Calu3 (cell line): ENCODE data around the gene SP3. TPM values are rescaled to one million over a fixed set of nuclear protein-coding genes. Genes with fewer than 3 reads are reported as not detected.

Experiments used
- BruUV-seq: library from RNA; stranded (reverse); fragments of 400-500 nt; replicated peaks from 2 replicates; lab custom pipeline; 2021; lab: Mats Ljungman, UMichigan
- CTCF ChIA-PET: fragments of 300-600 bp; sonication (Branson Sonifier 250); formaldehyde crosslinking; loops from one replicate; lab custom pipeline; 2022; ENCODE audit warnings: antibody characterized with exemption; lab: Charles Lee
- DNase-seq: peaks from one replicate; pipeline ENCODE4 v3.0.0; 2022
- H3K27ac Mint-ChIP-seq: one replicate; pipeline ENCODE4 v1.8.0; 2022; ENCODE audit warnings: mixed read lengths; ENCODE audit not compliant: unreplicated experiment
- H3K27me3 Mint-ChIP-seq: one replicate; pipeline ENCODE4 v1.8.0; 2022; ENCODE audit warnings: mixed read lengths; ENCODE audit not compliant: unreplicated experiment
- H3K36me3 Mint-ChIP-seq: one replicate; pipeline ENCODE4 v1.8.0; 2022; ENCODE audit warnings: mild to moderate bottlenecking, moderate library complexity, mixed read lengths; ENCODE audit not compliant: insufficient read depth, unreplicated experiment
- H3K4me1 Mint-ChIP-seq: one replicate; pipeline ENCODE4 v1.8.0; 2022; ENCODE audit warnings: mild to moderate bottlenecking, low read depth, mixed read lengths; ENCODE audit not compliant: unreplicated experiment
- H3K4me3 Mint-ChIP-seq: one replicate; pipeline ENCODE4 v1.8.0; 2022; ENCODE audit warnings: mild to moderate bottlenecking, low read depth, moderate library complexity, mixed read lengths; ENCODE audit not compliant: unreplicated experiment
- H3K9me3 Mint-ChIP-seq: one replicate; pipeline ENCODE4 v1.8.0; 2022; ENCODE audit warnings: low read depth, mixed read lengths; ENCODE audit not compliant: unreplicated experiment
- intact Hi-C: fragments of 100-400 bp; cut with micrococcal nuclease; formaldehyde crosslinking; loops from one replicate; pipeline ENCODE4 v1.10.0; 2022; ENCODE audit not compliant: unreplicated experiment
- total RNA-seq: library from RNA; stranded (reverse); gene quantifications from 2 replicates; pipeline ENCODE4 v1.2.3, GENCODE V29; 2022
- TF ChIP-seq, protein P1 (sequence below): fragments of 200-600 bp; IDR thresholded peaks from one replicate; pipeline ENCODE4 v1.8.0; 2022; ENCODE audit warnings: antibody characterized with exemption; ENCODE audit not compliant: unreplicated experiment

Gene SP3
- total RNA-seq, 1 experiment from 2014 or later: 82.5 TPM

DNA sequence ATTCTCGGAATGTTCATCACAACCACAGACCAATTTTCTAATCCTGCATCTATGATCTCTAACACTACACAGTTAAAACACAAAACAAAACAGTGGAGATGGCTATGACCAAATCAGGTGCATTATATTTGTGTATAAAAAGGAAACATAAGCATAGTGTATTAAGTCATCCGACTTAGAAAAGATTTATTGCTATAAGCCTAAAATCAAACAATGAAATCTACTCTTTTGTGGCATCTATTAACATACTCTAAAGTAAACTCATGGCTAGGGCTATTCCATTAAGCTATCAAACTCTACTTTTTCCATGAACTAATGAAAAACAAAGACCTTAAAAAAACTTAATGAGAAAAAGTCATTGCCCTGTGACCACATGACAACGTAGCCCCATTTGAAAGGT, 8.7 kb downstream of the SP3 start:
- DNase-seq: no peak
- TF ChIP-seq, protein P1, sequence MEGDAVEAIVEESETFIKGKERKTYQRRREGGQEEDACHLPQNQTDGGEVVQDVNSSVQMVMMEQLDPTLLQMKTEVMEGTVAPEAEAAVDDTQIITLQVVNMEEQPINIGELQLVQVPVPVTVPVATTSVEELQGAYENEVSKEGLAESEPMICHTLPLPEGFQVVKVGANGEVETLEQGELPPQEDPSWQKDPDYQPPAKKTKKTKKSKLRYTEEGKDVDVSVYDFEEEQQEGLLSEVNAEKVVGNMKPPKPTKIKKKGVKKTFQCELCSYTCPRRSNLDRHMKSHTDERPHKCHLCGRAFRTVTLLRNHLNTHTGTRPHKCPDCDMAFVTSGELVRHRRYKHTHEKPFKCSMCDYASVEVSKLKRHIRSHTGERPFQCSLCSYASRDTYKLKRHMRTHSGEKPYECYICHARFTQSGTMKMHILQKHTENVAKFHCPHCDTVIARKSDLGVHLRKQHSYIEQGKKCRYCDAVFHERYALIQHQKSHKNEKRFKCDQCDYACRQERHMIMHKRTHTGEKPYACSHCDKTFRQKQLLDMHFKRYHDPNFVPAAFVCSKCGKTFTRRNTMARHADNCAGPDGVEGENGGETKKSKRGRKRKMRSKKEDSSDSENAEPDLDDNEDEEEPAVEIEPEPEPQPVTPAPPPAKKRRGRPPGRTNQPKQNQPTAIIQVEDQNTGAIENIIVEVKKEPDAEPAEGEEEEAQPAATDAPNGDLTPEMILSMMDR: no peak
- Mint-ChIP-seq H3K27ac (no peak overlapping the region), H3K36me3 (peaks cover 42% of the 10 kb centered on the region), H3K4me1 (peaks cover 61% of the 10 kb centered on the region), H3K27me3 (no peaks in the 10 kb centered on the region), H3K9me3 (no peaks in the 10 kb centered on the region), H3K4me3 (no peak overlapping the region)
- BruUV-seq: no TSS peak
- intact Hi-C loops: loop anchor here (5.0 to 10.0 kb wide), 2 partner anchors 39 to 388 kb away; no protein-coding TSS in a partner anchor
- CTCF ChIA-PET: interaction anchor here (0.6 kb wide), 1 partner anchor 88 kb away, joined by 5 read pairs; no protein-coding TSS in a partner anchor

DNA sequence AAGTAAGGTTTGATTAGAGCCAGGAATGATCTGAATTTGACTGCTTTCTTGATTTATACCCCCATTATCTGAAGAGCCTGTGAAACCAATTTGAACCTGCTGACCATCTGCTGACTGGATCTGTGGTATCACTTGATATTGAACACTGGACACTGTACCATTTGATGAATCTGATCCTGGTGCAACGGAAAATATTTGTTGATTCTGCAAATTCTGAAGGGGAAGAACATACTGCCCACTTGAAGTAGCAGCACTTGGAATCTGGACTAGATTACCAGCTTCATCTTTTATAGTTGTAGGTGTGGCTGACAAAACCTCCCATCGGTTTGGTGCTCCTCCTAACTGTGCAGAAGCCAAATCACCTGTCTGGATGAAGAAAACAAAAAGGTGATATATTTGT, 9.3 kb downstream of the SP3 start:
- DNase-seq: no peak
- no peaks in the 10 kb centered on the region for H3K27me3 Mint-ChIP-seq
- no peaks in the 10 kb centered on the region for H3K9me3 Mint-ChIP-seq
- BruUV-seq: no TSS peak
- intact Hi-C loops: loop anchor here (5.0 to 10.0 kb wide), 2 partner anchors 39 to 389 kb away; no protein-coding TSS in a partner anchor
- H3K4me3 Mint-ChIP-seq: no peak overlapping the region
- CTCF ChIA-PET: no interaction called here
- H3K27ac Mint-ChIP-seq: no peak overlapping the region
- TF ChIP-seq, protein P1: no peak
- H3K4me1 Mint-ChIP-seq: peaks cover 61% of the 10 kb centered on the region
- peaks cover 43% of the 10 kb centered on the region for H3K36me3 Mint-ChIP-seq

DNA sequence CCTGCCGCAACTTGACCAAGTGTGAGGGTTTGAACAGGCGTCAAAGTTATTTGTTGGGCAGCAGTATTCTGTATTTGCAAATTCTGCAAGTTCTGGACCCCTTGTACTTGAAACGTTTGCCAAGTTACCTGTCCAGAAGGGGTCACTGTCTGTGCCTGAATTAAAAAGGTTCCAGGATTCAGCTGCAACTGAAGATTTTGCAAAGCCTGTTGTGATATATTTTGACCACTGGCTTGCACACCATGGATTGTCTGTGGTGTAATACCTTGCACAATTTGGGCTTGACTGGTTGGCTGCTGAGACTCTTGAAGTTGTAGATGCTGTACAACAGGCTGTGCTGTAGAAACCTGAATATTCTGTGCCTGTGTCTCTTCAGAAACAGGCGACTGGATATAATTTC, 10.2 kb downstream of the SP3 start:
- Mint-ChIP-seq H3K4me3 (no peak overlapping the region), H3K36me3 (peaks cover 39% of the 10 kb centered on the region), H3K27ac (no peak overlapping the region), H3K4me1 (peaks cover 57% of the 10 kb centered on the region), H3K27me3 (no peaks in the 10 kb centered on the region), H3K9me3 (no peaks in the 10 kb centered on the region)
- TF ChIP-seq, protein P1: no peak
- intact Hi-C loops: loop anchor here (5.0 to 10.0 kb wide), 2 partner anchors 38 to 390 kb away; no protein-coding TSS in a partner anchor
- CTCF ChIA-PET: no interaction called here
- BruUV-seq: no TSS peak
- DNase-seq: no peak

DNA sequence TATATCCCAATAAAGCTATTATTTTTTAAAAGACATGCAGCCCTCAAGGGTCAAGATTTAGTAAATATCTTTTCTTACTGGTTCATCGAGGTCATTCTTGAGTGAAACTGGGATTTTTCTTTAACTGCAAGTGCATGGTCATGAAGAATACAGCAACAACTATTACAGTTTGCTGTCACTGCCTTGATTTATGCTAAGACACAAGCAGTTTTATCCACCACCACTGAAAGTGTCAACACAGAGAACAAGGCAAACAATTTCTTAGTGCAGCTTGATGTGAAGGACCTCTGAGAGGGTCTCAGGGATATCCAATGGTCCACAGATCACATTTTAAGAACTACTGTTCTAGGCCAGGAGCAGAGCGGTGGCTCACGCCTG, 12.1 kb downstream of the SP3 start:
- TF ChIP-seq, protein P1: no peak
- Mint-ChIP-seq H3K4me1 (peaks cover 37% of the 10 kb centered on the region), H3K9me3 (no peaks in the 10 kb centered on the region), H3K27ac (no peak overlapping the region), H3K4me3 (no peak overlapping the region), H3K36me3 (peaks cover 24% of the 10 kb centered on the region), H3K27me3 (no peaks in the 10 kb centered on the region)
- intact Hi-C loops: loop anchor here (10.0 kb wide), 1 partner anchor 392 kb away; no protein-coding TSS in a partner anchor
- no peak for DNase-seq
- no TSS peak for BruUV-seq
- CTCF ChIA-PET: interaction anchor here (0.6 kb wide), 1 partner anchor 970 kb away, joined by 3 read pairs; no protein-coding TSS in a partner anchor
